Ovary (tissue), 9 donors: Measurements from ENCODE around the gene CNKSR3. TPM values are rescaled to one million over a fixed set of nuclear protein-coding genes. Genes with fewer than 3 reads are reported as not detected.

Source experiments
- DNase-seq, 5 donors: peaks; one replicate each; pipeline ENCODE4 v3.0.0-alpha.2; 2019 to 2020
- H3K27ac ChIP-seq, 2 donors: fragments of 200-600 bp; one replicate each; pipeline versions ENCODE4 v1.5.1 to v1.8.0; 2019 to 2022
- H3K27me3 ChIP-seq: fragments of 200-600 bp; one replicate; pipeline ENCODE4 v1.8.0; 2022
- H3K36me3 ChIP-seq: fragments of 200-600 bp; sonication (generic); one replicate; pipeline ENCODE4 v1.5.1; 2019
- H3K4me1 ChIP-seq: one replicate; pipeline ENCODE4 v1.8.1; 2013; ENCODE audit warnings: mild to moderate bottlenecking, moderate library complexity; ENCODE audit not compliant: insufficient read depth
- H3K4me3 ChIP-seq: fragments of 200-600 bp; sonication (generic); one replicate; pipeline ENCODE4 v1.5.1; 2017
- H3K9me3 ChIP-seq, 2 donors: fragments of 200-600 bp in 1 of 2; sonication (generic) in 1 of 2; one replicate each; pipeline versions ENCODE4 v1.5.1 to v1.8.1; 2013 to 2019; ENCODE audit warnings: mild to moderate bottlenecking in 1 of 2, moderate library complexity in 1 of 2
- CTCF ChIP-seq, 3 donors: fragments of 450-650 bp in 2 of 3; fragments of 200-600 bp in 1 of 3; IDR thresholded peaks; one replicate each; pipeline versions ENCODE4 v1.5.1 to v1.8.0; 2016 to 2022; ENCODE audit warnings: antibody characterized with exemption in 3 of 3, mild to moderate bottlenecking in 1 of 3
- EP300 ChIP-seq: sonication (generic); formaldehyde crosslinking; IDR thresholded peaks from one replicate; pipeline ENCODE4 v1.6.1; 2017; ENCODE audit warnings: antibody characterized with exemption
- POLR2A ChIP-seq: fragments of 450-650 bp; IDR thresholded peaks from one replicate; pipeline ENCODE4 v1.6.1; 2017; ENCODE audit warnings: antibody characterized with exemption, mild to moderate bottlenecking, moderate library complexity
- WGBS, 3 donors: extraction: QIAGEN DNeasy Blood & Tissue Kit in 1 of 3; methylation state at CpG; one replicate each; pipeline versions ENCODE4 v1.1.5 to v1.1.7; 2013 to 2017; 5-methylcytosine and 5-hydroxymethylcytosine counted together
- intact Hi-C, 4 donors: fragments of 100-400 bp; cut with DNase I; formaldehyde crosslinking; loops; one replicate each; pipeline versions ENCODE4 v1.11.0 to v1.15.1; 2022 to 2023
- polyA plus RNA-seq, 2 donors: library from polyadenylated mRNA; stranded (reverse); fragments of 200-250 nt in 1 of 2; fragments of 350-450 nt in 1 of 2; fragmentation: Illumina TruSeq in 1 of 2; extraction: RNeasy Lipid Tissue Mini Kit (QIAGEN cat#74804) in 1 of 2; gene quantifications; one replicate each; pipeline ENCODE4 v1.2.3, GENCODE V29; 2013 to 2014
- total RNA-seq, 7 donors: library from RNA; depleted of rRNA in 2 of 7; stranded (reverse); fragments of >200 nt in 2 of 7; fragmentation: NEBNext Ultra II Directional in 3 of 7; extraction: Animal tissue kit (Norgen Biotek cat#: 25700) in 3 of 7; gene quantifications; one replicate each; pipeline versions ENCODE4 v1.1.0 to v1.2.4, GENCODE V29; 2016 to 2023
- donor health status: DM: no; HTN: no; CAD: no; lungs with moderate emphysema.
- donor health status: DM: no; HTN: no; CAD: no.
- donor health status: Bipolar disorder and iron deficiency.
- donor health status: DM: yes; HTN: yes; CAD: no.
- donor health status: DM: no; HTN: no; CAD: no.
- donor health status: DM: yes; HTN: yes; CAD: no.

The CNKSR3 gene
- total and polyA plus RNA-seq, 9 donors = 8.6 to 16.7 (median 13.4) TPM

DNA sequence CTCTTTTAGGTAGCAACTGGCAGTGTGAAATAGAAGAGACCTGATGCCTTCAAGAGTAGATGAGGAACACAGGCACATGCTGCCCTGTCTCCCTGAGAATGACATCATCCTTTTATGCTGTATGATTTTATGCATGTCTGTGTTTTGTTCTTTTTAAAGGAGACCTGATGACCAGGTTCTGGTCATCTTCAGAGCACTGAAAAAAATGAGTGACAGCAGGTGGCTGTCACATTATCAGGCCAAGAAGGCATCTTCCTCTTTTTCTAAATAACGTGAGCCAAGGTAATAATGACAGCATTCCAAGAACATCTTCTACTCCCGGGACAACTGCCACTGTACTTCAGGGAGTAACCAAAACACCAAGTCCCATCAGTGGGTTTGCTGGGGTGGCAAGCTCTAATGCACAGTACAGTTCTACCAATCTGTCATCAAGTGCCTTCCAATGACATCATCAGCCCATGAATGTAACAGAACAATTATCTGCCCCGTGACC lies 28.9 kb downstream of the CNKSR3 start:
- Histone ChIP-seq H3K27ac (peak overlapping the region; percentile 13 to 68), H3K27me3 (no peaks in the 10 kb centered on the region), H3K4me1 (peaks cover 26% of the 10 kb centered on the region), H3K4me3 (no peak overlapping the region), H3K36me3 (no peaks in the 10 kb centered on the region), H3K9me3 (no peaks in the 10 kb centered on the region)
- intact Hi-C loops = no loop called here
- whole genome bisulfite sequencing, 3 donors = 77 to 79% (median 79%) methylated on average over 3 of the region's 3 CpGs
- no peak for DNase-seq
- TF ChIP-seq EP300 (no peak), CTCF (IDR thresholded peaks at IDR 0.05) (no peak), POLR2A (no peak)

GRCh38 chr6:154479771-154480639 lies 30.5 kb downstream of the CNKSR3 start:
- Histone ChIP-seq H3K27me3 (no peaks in the 10 kb centered on the region), H3K9me3 (no peaks in the 10 kb centered on the region), H3K4me3 (peak overlapping the region; percentile 4), H3K4me1 (peaks cover 21% of the 10 kb centered on the region), H3K36me3 (no peaks in the 10 kb centered on the region), H3K27ac (peak overlapping the region; percentile 42 to 49)
- intact Hi-C loops = no loop called here
- no peak for DNase-seq
- TF ChIP-seq CTCF (IDR thresholded peaks at IDR 0.05) (no peak), POLR2A (no peak), EP300 (no peak)
- 41 to 47% (median 46%) methylated on average over 12 of the region's 12 CpGs for WGBS, 3 donors

- DNase-seq = no peak
- H3K27me3 ChIP-seq = no peaks in the 10 kb centered on the region
- H3K4me3 ChIP-seq = peak overlapping the region; percentile 4
- peaks cover 21% of the 10 kb centered on the region for H3K4me1 ChIP-seq
- TF ChIP-seq EP300 (no peak), CTCF (IDR thresholded peaks at IDR 0.05) (no peak), POLR2A (no peak)
- intact Hi-C loops = no loop called here
- 11 to 18% (median 12%) methylated on average over 9 of the region's 9 CpGs for WGBS, 3 donors
- no peaks in the 10 kb centered on the region for H3K9me3 ChIP-seq
- peak overlapping the region in 1 of 2 donors; percentile 42 for H3K27ac ChIP-seq
- H3K36me3 ChIP-seq = no peaks in the 10 kb centered on the region
Measured at GRCh38 chr6:154479351-154479769, 31.1 kb downstream of the CNKSR3 start.

DNA sequence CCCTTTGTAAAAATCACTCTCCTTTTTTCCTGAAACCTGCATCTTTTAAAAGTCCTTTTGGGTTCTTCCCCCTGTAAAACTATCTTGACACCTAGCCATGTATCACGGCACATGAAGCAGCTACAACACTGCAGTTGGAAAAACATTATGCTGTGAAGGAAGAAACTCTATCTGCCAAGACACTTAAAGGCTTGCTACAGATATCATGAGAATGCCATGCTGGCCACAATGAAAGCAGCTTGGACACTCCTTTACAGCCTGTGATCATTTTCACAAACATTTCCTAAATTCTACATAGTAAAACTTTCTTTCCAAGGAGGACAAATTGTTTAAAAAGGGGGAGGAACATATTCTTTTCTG lies 31.8 kb downstream of the CNKSR3 start:
- no peak overlapping the region for H3K4me3 ChIP-seq
- no peak for DNase-seq
- TF ChIP-seq EP300 (no peak), POLR2A (no peak), CTCF (IDR thresholded peaks at IDR 0.05) (no peak)
- peaks cover 21% of the 10 kb centered on the region for H3K4me1 ChIP-seq
- H3K9me3 ChIP-seq = no peaks in the 10 kb centered on the region
- peak overlapping the region in 1 of 2 donors; percentile 42 for H3K27ac ChIP-seq
- intact Hi-C loops = no loop called here
- no peaks in the 10 kb centered on the region for H3K27me3 ChIP-seq
- 11 to 17% (median 14%) methylated on average over 1 of the region's 1 CpG for WGBS, 3 donors
- H3K36me3 ChIP-seq = no peaks in the 10 kb centered on the region
